ENCODE results near the gene CD36. TPM values are rescaled to one million over a fixed set of nuclear protein-coding genes. Genes with fewer than 3 reads are reported as not detected.

The CD36 gene
- polyA plus RNA-seq, 1 donor from 2014 or later = 0.31 TPM

- no peak for TF ChIP-seq RAD21 (conservative IDR thresholded peaks at IDR 0.05)
- TF ChIP-seq, protein P1, sequence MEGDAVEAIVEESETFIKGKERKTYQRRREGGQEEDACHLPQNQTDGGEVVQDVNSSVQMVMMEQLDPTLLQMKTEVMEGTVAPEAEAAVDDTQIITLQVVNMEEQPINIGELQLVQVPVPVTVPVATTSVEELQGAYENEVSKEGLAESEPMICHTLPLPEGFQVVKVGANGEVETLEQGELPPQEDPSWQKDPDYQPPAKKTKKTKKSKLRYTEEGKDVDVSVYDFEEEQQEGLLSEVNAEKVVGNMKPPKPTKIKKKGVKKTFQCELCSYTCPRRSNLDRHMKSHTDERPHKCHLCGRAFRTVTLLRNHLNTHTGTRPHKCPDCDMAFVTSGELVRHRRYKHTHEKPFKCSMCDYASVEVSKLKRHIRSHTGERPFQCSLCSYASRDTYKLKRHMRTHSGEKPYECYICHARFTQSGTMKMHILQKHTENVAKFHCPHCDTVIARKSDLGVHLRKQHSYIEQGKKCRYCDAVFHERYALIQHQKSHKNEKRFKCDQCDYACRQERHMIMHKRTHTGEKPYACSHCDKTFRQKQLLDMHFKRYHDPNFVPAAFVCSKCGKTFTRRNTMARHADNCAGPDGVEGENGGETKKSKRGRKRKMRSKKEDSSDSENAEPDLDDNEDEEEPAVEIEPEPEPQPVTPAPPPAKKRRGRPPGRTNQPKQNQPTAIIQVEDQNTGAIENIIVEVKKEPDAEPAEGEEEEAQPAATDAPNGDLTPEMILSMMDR (IDR thresholded peaks at IDR 0.05; ENCODE audit: poor library complexity, severe bottlenecking) = no peak
- no peak for TF ChIP-seq POLR2AphosphoS5 (IDR thresholded peaks at IDR 0.05)
- TF ChIP-seq EP300 (conservative IDR thresholded peaks at IDR 0.05; ENCODE audit: poor library complexity, severe bottlenecking) = no peak
- Histone ChIP-seq H3K9me2 (ENCODE audit: insufficient read depth, low read length) (no peaks in the 10 kb centered on the region), H3K4me2 (ENCODE audit: low read length) (no peak overlapping the region), H3F3A (ENCODE audit: insufficient read depth, low read length, poor library complexity, severe bottlenecking) (no peaks in the 10 kb centered on the region), H3K27ac (ENCODE audit: low read length) (no peak overlapping the region), H2AFZ (ENCODE audit: low read depth, low read length) (no peak overlapping the region), H3K4me3 (ENCODE audit: low read length) (no peak overlapping the region), H3K27me3 (ENCODE audit: insufficient read depth, low read depth, low read length) (no peaks in the 10 kb centered on the region), H3K36me3 (ENCODE audit: insufficient read depth, low read length) (no peaks in the 10 kb centered on the region), H3K9ac (ENCODE audit: low read length) (no peak overlapping the region), H3K9me3 (ENCODE audit: low read length) (no peaks in the 10 kb centered on the region), H4K20me1 (ENCODE audit: insufficient read depth) (no peaks in the 10 kb centered on the region), H3K79me2 (replicated peaks; ENCODE audit: insufficient read depth, low read length) (no peaks in the 10 kb centered on the region)
Observed at GRCh38 chr7:80643336-80643915, 5.0 kb downstream of the CD36 start.

DNA sequence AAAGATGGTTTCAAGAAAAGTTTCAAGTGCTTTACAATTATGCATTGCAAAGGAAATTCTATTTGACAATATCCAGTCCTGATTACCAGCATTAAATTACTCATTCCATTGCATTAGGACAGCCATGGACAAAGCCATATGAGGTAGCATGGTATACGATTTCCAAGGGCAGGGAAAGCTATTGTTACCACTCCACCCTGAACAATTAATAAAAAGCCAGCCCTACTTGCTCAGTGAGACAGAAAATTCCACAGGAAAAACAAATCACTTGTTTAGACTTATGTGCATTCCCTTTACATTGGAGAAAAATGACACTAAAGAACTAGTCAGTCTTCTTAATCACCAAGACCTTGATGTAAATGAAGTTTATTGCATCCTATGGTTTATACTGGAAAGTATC lies 5.6 kb downstream of the CD36 start:
- Histone ChIP-seq H4K20me1 (ENCODE audit: insufficient read depth) (no peaks in the 10 kb centered on the region), H2AFZ (ENCODE audit: low read depth, low read length) (no peak overlapping the region), H3K27me3 (ENCODE audit: insufficient read depth, low read depth, low read length) (no peaks in the 10 kb centered on the region), H3K9me2 (ENCODE audit: insufficient read depth, low read length) (no peaks in the 10 kb centered on the region), H3K27ac (ENCODE audit: low read length) (no peak overlapping the region), H3K9ac (ENCODE audit: low read length) (no peak overlapping the region), H3K9me3 (ENCODE audit: low read length) (no peaks in the 10 kb centered on the region), H3K4me3 (ENCODE audit: low read length) (no peak overlapping the region), H3K36me3 (ENCODE audit: insufficient read depth, low read length) (no peaks in the 10 kb centered on the region), H3F3A (ENCODE audit: insufficient read depth, low read length, poor library complexity, severe bottlenecking) (no peaks in the 10 kb centered on the region), H3K4me2 (ENCODE audit: low read length) (no peak overlapping the region), H3K79me2 (replicated peaks; ENCODE audit: insufficient read depth, low read length) (no peaks in the 10 kb centered on the region)
- TF ChIP-seq, protein P2, sequence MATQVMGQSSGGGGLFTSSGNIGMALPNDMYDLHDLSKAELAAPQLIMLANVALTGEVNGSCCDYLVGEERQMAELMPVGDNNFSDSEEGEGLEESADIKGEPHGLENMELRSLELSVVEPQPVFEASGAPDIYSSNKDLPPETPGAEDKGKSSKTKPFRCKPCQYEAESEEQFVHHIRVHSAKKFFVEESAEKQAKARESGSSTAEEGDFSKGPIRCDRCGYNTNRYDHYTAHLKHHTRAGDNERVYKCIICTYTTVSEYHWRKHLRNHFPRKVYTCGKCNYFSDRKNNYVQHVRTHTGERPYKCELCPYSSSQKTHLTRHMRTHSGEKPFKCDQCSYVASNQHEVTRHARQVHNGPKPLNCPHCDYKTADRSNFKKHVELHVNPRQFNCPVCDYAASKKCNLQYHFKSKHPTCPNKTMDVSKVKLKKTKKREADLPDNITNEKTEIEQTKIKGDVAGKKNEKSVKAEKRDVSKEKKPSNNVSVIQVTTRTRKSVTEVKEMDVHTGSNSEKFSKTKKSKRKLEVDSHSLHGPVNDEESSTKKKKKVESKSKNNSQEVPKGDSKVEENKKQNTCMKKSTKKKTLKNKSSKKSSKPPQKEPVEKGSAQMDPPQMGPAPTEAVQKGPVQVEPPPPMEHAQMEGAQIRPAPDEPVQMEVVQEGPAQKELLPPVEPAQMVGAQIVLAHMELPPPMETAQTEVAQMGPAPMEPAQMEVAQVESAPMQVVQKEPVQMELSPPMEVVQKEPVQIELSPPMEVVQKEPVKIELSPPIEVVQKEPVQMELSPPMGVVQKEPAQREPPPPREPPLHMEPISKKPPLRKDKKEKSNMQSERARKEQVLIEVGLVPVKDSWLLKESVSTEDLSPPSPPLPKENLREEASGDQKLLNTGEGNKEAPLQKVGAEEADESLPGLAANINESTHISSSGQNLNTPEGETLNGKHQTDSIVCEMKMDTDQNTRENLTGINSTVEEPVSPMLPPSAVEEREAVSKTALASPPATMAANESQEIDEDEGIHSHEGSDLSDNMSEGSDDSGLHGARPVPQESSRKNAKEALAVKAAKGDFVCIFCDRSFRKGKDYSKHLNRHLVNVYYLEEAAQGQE (IDR thresholded peaks at IDR 0.05; ENCODE audit: borderline replicate concordance) = no peak
- TF ChIP-seq MXI1 (conservative IDR thresholded peaks at IDR 0.05; ENCODE audit: poor library complexity, severe bottlenecking) = no peak
- TF ChIP-seq, protein P1 (IDR thresholded peaks at IDR 0.05; ENCODE audit: poor library complexity, severe bottlenecking) = no peak
- no peak for TF ChIP-seq EZH2 (IDR thresholded peaks at IDR 0.05; ENCODE audit: borderline replicate concordance, insufficient read depth, low read length, poor library complexity, severe bottlenecking)
- TF ChIP-seq TAF1 (IDR thresholded peaks at IDR 0.05; ENCODE audit: low read depth) = no peak
- no peak for TF ChIP-seq EP300 (conservative IDR thresholded peaks at IDR 0.05; ENCODE audit: poor library complexity, severe bottlenecking)
- TF ChIP-seq RAD21 (conservative IDR thresholded peaks at IDR 0.05) = no peak
- no peak for TF ChIP-seq POLR2AphosphoS5 (IDR thresholded peaks at IDR 0.05)
- no peak for TF ChIP-seq SMC3 (conservative IDR thresholded peaks at IDR 0.05; ENCODE audit: poor library complexity)
